ENCODE results near the gene SBF1. TPM values are rescaled to one million over a fixed set of nuclear protein-coding genes. Genes with fewer than 3 reads are reported as not detected.

The SBF1 gene
- total and polyA plus RNA-seq, 4 donors: 8.3 to 37.6 (median 16.4) TPM

- Histone ChIP-seq H3K27me3 (ENCODE audit: control insufficient read depth in 4 of 4, insufficient read depth in 4 of 4, low read length in 3 of 4) (no peaks in the 10 kb centered on the region), H3K36me3 (ENCODE audit: control insufficient read depth in 4 of 4, insufficient read depth in 3 of 4, low read depth in 1 of 4, low read length in 3 of 4) (peaks cover 11 to 56% (median 19%) of the 10 kb centered on the region in 4 donors)
- WGBS: 98% methylated on average over 8 of the region's 8 CpGs
Observed at GRCh38 chr22:50519151-50519550, 44.3 kb upstream of the SBF1 start.

GRCh38 chr22:50518606-50519005 lies 43.8 kb upstream of the SBF1 start:
- DNase-seq (ENCODE audit: low spot score): no peak
- no peak overlapping the region for H3K9ac ChIP-seq (ENCODE audit: low read depth in 1 of 2, low read length in 2 of 2)
- H3K27me3 ChIP-seq (ENCODE audit: control insufficient read depth in 4 of 4, insufficient read depth in 4 of 4, low read length in 3 of 4): no peaks in the 10 kb centered on the region
- H3K4me1 ChIP-seq (ENCODE audit: control insufficient read depth in 4 of 4, insufficient read depth in 4 of 4, low read length in 3 of 4): peaks cover 0 to 8% (median 3%) of the 10 kb centered on the region in 4 donors
- TF ChIP-seq ZBTB33 (IDR thresholded peaks at IDR 0.05) (no peak), EGR1 (IDR thresholded peaks at IDR 0.05; ENCODE audit: low read depth in 2 of 2) (no peak), SP1 (IDR thresholded peaks at IDR 0.05) (no peak), YY1 (IDR thresholded peaks at IDR 0.05) (no peak), RAD21 (IDR thresholded peaks at IDR 0.05) (no peak), MAX (IDR thresholded peaks at IDR 0.05) (no peak), HNF4A (conservative IDR thresholded peaks at IDR 0.05) (no peak)
- peaks cover 11 to 53% (median 18%) of the 10 kb centered on the region in 4 donors for H3K36me3 ChIP-seq (ENCODE audit: control insufficient read depth in 4 of 4, insufficient read depth in 3 of 4, low read depth in 1 of 4, low read length in 3 of 4)
- H3K27ac ChIP-seq (ENCODE audit: low read depth in 1 of 2, low read length in 2 of 2): no peak overlapping the region
- WGBS: 98% methylated on average over 7 of the region's 7 CpGs
- no peaks in the 10 kb centered on the region for H3K9me3 ChIP-seq (ENCODE audit: control insufficient read depth in 4 of 4, low read length in 3 of 4)
- no peak overlapping the region for H3K4me3 ChIP-seq (ENCODE audit: low read depth in 1 of 3, low read length in 3 of 3)

More at GRCh38 chr22:50519151-50519550, 44.3 kb upstream of the SBF1 start:
- DNase-seq (ENCODE audit: low spot score): no peak
- H3K4me1 ChIP-seq (ENCODE audit: control insufficient read depth in 4 of 4, insufficient read depth in 4 of 4, low read length in 3 of 4): peaks cover 3 to 13% (median 7%) of the 10 kb centered on the region in 4 donors
- no peak overlapping the region for H3K9ac ChIP-seq (ENCODE audit: low read depth in 1 of 2, low read length in 2 of 2)
- TF ChIP-seq JUND (IDR thresholded peaks at IDR 0.05) (no peak), RAD21 (IDR thresholded peaks at IDR 0.05) (no peak), FOXA2 (IDR thresholded peaks at IDR 0.05) (no peak), RXRA (IDR thresholded peaks at IDR 0.05) (no peak), TAF1 (conservative IDR thresholded peaks at IDR 0.05) (no peak), ZBTB33 (IDR thresholded peaks at IDR 0.05) (no peak), YY1 (IDR thresholded peaks at IDR 0.05) (no peak), FOXA1 (IDR thresholded peaks at IDR 0.05) (no peak), SP1 (IDR thresholded peaks at IDR 0.05) (no peak)
- H3K9me3 ChIP-seq (ENCODE audit: control insufficient read depth in 4 of 4, low read length in 3 of 4): no peaks in the 10 kb centered on the region
- H3K27ac ChIP-seq (ENCODE audit: low read depth in 1 of 2, low read length in 2 of 2): no peak overlapping the region
- H3K4me3 ChIP-seq (ENCODE audit: low read depth in 1 of 3, low read length in 3 of 3): no peak overlapping the region

- Histone ChIP-seq H3K27me3 (ENCODE audit: control insufficient read depth in 4 of 4, insufficient read depth in 4 of 4, low read length in 3 of 4) (no peaks in the 10 kb centered on the region), H3K4me3 (ENCODE audit: low read depth in 1 of 3, low read length in 3 of 3) (no peak overlapping the region), H3K4me1 (ENCODE audit: control insufficient read depth in 4 of 4, insufficient read depth in 4 of 4, low read length in 3 of 4) (no peaks in the 10 kb centered on the region), H3K9ac (ENCODE audit: low read depth in 1 of 2, low read length in 2 of 2) (no peak overlapping the region), H3K27ac (ENCODE audit: low read depth in 1 of 2, low read length in 2 of 2) (no peak overlapping the region), H3K36me3 (ENCODE audit: control insufficient read depth in 4 of 4, insufficient read depth in 3 of 4, low read depth in 1 of 4, low read length in 3 of 4) (peaks cover 2 to 44% (median 11%) of the 10 kb centered on the region in 4 donors), H3K9me3 (ENCODE audit: control insufficient read depth in 4 of 4, low read length in 3 of 4) (no peaks in the 10 kb centered on the region)
- WGBS: 92% methylated on average over 20 of the region's 20 CpGs
- DNase-seq (ENCODE audit: low spot score): no peak
- TF ChIP-seq FOXA2 (IDR thresholded peaks at IDR 0.05): no peak
- TF ChIP-seq RXRA (IDR thresholded peaks at IDR 0.05): no peak
- TF ChIP-seq TAF1 (conservative IDR thresholded peaks at IDR 0.05): no peak
- no peak for TF ChIP-seq ZBTB33 (IDR thresholded peaks at IDR 0.05)
Observed at GRCh38 chr22:50517495-50518260, 42.8 kb upstream of the SBF1 start.
